ENCODE measurements around the gene SLC19A2. TPM values are rescaled to one million over a fixed set of nuclear protein-coding genes. Genes with fewer than 3 reads are reported as not detected.

The SLC19A2 gene
- total and polyA plus RNA-seq, 7 experiments from 2014 or later, result 0.53 to 5.9 (median 3.8) TPM

GRCh38 chr1:169484101-169484500, 1.6 kb downstream of the SLC19A2 start:
- ChIA-PET CTCF (no interaction called here), POLR2A (no interaction called here)
- peaks cover 38 to 66% (median 51%) of the 10 kb centered on the region in 7 donors for H3K4me1 Mint-ChIP-seq
- no peaks in the 10 kb centered on the region for H3K9me3 ChIP-seq (ENCODE audit: control insufficient read depth in 2 of 3, low read length in 3 of 3)
- H3K9me3 Mint-ChIP-seq, result no peaks in the 10 kb centered on the region
- H3K4me1 ChIP-seq (ENCODE audit: control insufficient read depth in 2 of 2, insufficient read depth in 2 of 2, low read length in 2 of 2), result peaks cover 4 to 12% of the 10 kb centered on the region in 2 donors
- no peak for DNase-seq
- no peak overlapping the region for H3K4me3 ChIP-seq (ENCODE audit: low read length)
- H3K27me3 ChIP-seq (ENCODE audit: control insufficient read depth in 2 of 2, insufficient read depth in 2 of 2, low read length in 2 of 2), result no peaks in the 10 kb centered on the region
- peak overlapping the region; percentile 47 to 98 (median 90) for H3K4me3 Mint-ChIP-seq
- H3K27ac ChIP-seq (ENCODE audit: low read depth, low read length), result no peak overlapping the region
- no peak for ATAC-seq
- peaks cover 0 to 4% (median 0%) of the 10 kb centered on the region in 5 donors for H3K36me3 Mint-ChIP-seq
- H3K36me3 ChIP-seq (ENCODE audit: control insufficient read depth in 2 of 3, insufficient read depth in 3 of 3, low read length in 3 of 3), result no peaks in the 10 kb centered on the region
- H3K27me3 Mint-ChIP-seq, result peaks cover 0 to 8% (median 0%) of the 10 kb centered on the region in 5 donors
- intact Hi-C loops (cut with micrococcal nuclease), result loop anchor here (10.0 kb wide), 2 partner anchors 591 to 1309 kb away; partner anchors contain the start of genes KIFAP3 (in 1 of the 2) and TIPRL (in 1 of the 2)
- H3K27ac Mint-ChIP-seq, result peak overlapping the region in 2 of 9 donors; percentile 12 to 94

- CTCF ChIA-PET, result no interaction called here
- peaks cover 0 to 4% (median 0%) of the 10 kb centered on the region in 5 donors for H3K36me3 Mint-ChIP-seq
- intact Hi-C loops (cut with micrococcal nuclease), result loop anchor here (10.0 kb wide), 2 partner anchors 591 to 1309 kb away; partner anchors contain the start of genes KIFAP3 (in 1 of the 2) and TIPRL (in 1 of the 2)
These were observed 2.2 kb downstream of the SLC19A2 start for GRCh38 chr1:169483500-169483966.

GRCh38 chr1:169479363-169480066, 6.2 kb downstream of the SLC19A2 start:
- ATAC-seq, result no peak
- Mint-ChIP-seq H3K4me1 (peaks cover 18 to 43% (median 24%) of the 10 kb centered on the region in 7 donors), H3K4me3 (no peak overlapping the region), H3K27me3 (no peaks in the 10 kb centered on the region), H3K9me3 (no peaks in the 10 kb centered on the region), H3K36me3 (peaks cover 0 to 24% (median 14%) of the 10 kb centered on the region in 5 donors), H3K27ac (no peak overlapping the region)
- Histone ChIP-seq H3K4me1 (ENCODE audit: control insufficient read depth in 2 of 2, insufficient read depth in 2 of 2, low read length in 2 of 2) (peaks cover 0 to 6% of the 10 kb centered on the region in 2 donors), H3K9me3 (ENCODE audit: control insufficient read depth in 2 of 3, low read length in 3 of 3) (no peaks in the 10 kb centered on the region), H3K27me3 (ENCODE audit: control insufficient read depth in 2 of 2, insufficient read depth in 2 of 2, low read length in 2 of 2) (no peaks in the 10 kb centered on the region), H3K36me3 (ENCODE audit: control insufficient read depth in 2 of 3, insufficient read depth in 3 of 3, low read length in 3 of 3) (peaks cover 0 to 5% (median 0%) of the 10 kb centered on the region in 3 experiments), H3K4me3 (ENCODE audit: low read length) (no peak overlapping the region), H3K27ac (ENCODE audit: low read depth, low read length) (no peak overlapping the region)
- ChIA-PET POLR2A (no interaction called here), CTCF (no interaction called here)
- intact Hi-C loops (cut with micrococcal nuclease), result loop anchor here (10.0 kb wide), 2 partner anchors 595 to 1305 kb away; partner anchors contain the start of genes KIFAP3 (in 1 of the 2) and TIPRL (in 1 of the 2)
- no peak for DNase-seq

More at GRCh38 chr1:169483500-169483966, 2.2 kb downstream of the SLC19A2 start:
- no peak for DNase-seq
- Histone ChIP-seq H3K4me3 (ENCODE audit: low read length) (no peak overlapping the region), H3K9me3 (ENCODE audit: control insufficient read depth in 2 of 3, low read length in 3 of 3) (no peaks in the 10 kb centered on the region), H3K4me1 (ENCODE audit: control insufficient read depth in 2 of 2, insufficient read depth in 2 of 2, low read length in 2 of 2) (peaks cover 4 to 12% of the 10 kb centered on the region in 2 donors), H3K27ac (ENCODE audit: low read depth, low read length) (no peak overlapping the region), H3K27me3 (ENCODE audit: control insufficient read depth in 2 of 2, insufficient read depth in 2 of 2, low read length in 2 of 2) (no peaks in the 10 kb centered on the region), H3K36me3 (ENCODE audit: control insufficient read depth in 2 of 3, insufficient read depth in 3 of 3, low read length in 3 of 3) (no peaks in the 10 kb centered on the region)
- Mint-ChIP-seq H3K9me3 (no peaks in the 10 kb centered on the region), H3K27ac (no peak overlapping the region), H3K4me3 (peak overlapping the region in 8 of 10 donors; percentile 35 to 98 (median 88)), H3K27me3 (peaks cover 0 to 8% (median 0%) of the 10 kb centered on the region in 5 donors), H3K4me1 (peaks cover 38 to 70% (median 51%) of the 10 kb centered on the region in 7 donors)
- POLR2A ChIA-PET, result no interaction called here
- no peak for ATAC-seq

- no peak overlapping the region for H3K27ac Mint-ChIP-seq
- ChIA-PET CTCF (no interaction called here), POLR2A (interaction anchor here (0.7 kb wide), 1 partner anchor 8 kb away, joined by 3 read pairs; no protein-coding TSS in a partner anchor)
- Histone ChIP-seq H3K4me1 (ENCODE audit: control insufficient read depth in 2 of 2, insufficient read depth in 2 of 2, low read length in 2 of 2) (no peaks in the 10 kb centered on the region), H3K4me3 (ENCODE audit: low read length) (no peak overlapping the region), H3K27me3 (ENCODE audit: control insufficient read depth in 2 of 2, insufficient read depth in 2 of 2, low read length in 2 of 2) (no peaks in the 10 kb centered on the region), H3K27ac (ENCODE audit: low read depth, low read length) (no peak overlapping the region), H3K36me3 (ENCODE audit: control insufficient read depth in 2 of 3, insufficient read depth in 3 of 3, low read length in 3 of 3) (peaks cover 0 to 5% (median 0%) of the 10 kb centered on the region in 3 experiments), H3K9me3 (ENCODE audit: control insufficient read depth in 2 of 3, low read length in 3 of 3) (no peaks in the 10 kb centered on the region)
- H3K36me3 Mint-ChIP-seq, result peaks cover 0 to 29% (median 14%) of the 10 kb centered on the region in 5 donors
- ATAC-seq, result no peak
- H3K4me3 Mint-ChIP-seq, result no peak overlapping the region
- H3K27me3 Mint-ChIP-seq, result no peaks in the 10 kb centered on the region
- DNase-seq, result no peak
- no peaks in the 10 kb centered on the region for H3K9me3 Mint-ChIP-seq
- H3K4me1 Mint-ChIP-seq, result peaks cover 5 to 30% (median 12%) of the 10 kb centered on the region in 7 donors
- intact Hi-C loops (cut with micrococcal nuclease), result no loop called here
These were observed 7.6 kb downstream of the SLC19A2 start for GRCh38 chr1:169478094-169478672.

- Mint-ChIP-seq H3K27ac (no peak overlapping the region), H3K4me1 (peaks cover 4 to 17% (median 5%) of the 10 kb centered on the region in 7 donors), H3K36me3 (peaks cover 0 to 25% (median 14%) of the 10 kb centered on the region in 5 donors), H3K9me3 (no peaks in the 10 kb centered on the region), H3K4me3 (no peak overlapping the region), H3K27me3 (no peaks in the 10 kb centered on the region)
- no peaks in the 10 kb centered on the region for H3K4me1 ChIP-seq (ENCODE audit: control insufficient read depth in 2 of 2, insufficient read depth in 2 of 2, low read length in 2 of 2)
- H3K4me3 ChIP-seq (ENCODE audit: low read length), result no peak overlapping the region
- POLR2A ChIA-PET, result interaction anchor here (0.6 kb wide), 1 partner anchor 161 kb away, joined by 3 read pairs; no protein-coding TSS in a partner anchor
- no peak overlapping the region for H3K27ac ChIP-seq (ENCODE audit: low read depth, low read length)
- intact Hi-C loops (cut with micrococcal nuclease), result no loop called here
- no peaks in the 10 kb centered on the region for H3K27me3 ChIP-seq (ENCODE audit: control insufficient read depth in 2 of 2, insufficient read depth in 2 of 2, low read length in 2 of 2)
- H3K9me3 ChIP-seq (ENCODE audit: control insufficient read depth in 2 of 3, low read length in 3 of 3), result no peaks in the 10 kb centered on the region
- DNase-seq (no peak), ATAC-seq (no peak)
- peaks cover 0 to 5% (median 0%) of the 10 kb centered on the region in 3 experiments for H3K36me3 ChIP-seq (ENCODE audit: control insufficient read depth in 2 of 3, insufficient read depth in 3 of 3, low read length in 3 of 3)
- CTCF ChIA-PET, result no interaction called here
These were observed 9.8 kb downstream of the SLC19A2 start for GRCh38 chr1:169475806-169476387.

DNA sequence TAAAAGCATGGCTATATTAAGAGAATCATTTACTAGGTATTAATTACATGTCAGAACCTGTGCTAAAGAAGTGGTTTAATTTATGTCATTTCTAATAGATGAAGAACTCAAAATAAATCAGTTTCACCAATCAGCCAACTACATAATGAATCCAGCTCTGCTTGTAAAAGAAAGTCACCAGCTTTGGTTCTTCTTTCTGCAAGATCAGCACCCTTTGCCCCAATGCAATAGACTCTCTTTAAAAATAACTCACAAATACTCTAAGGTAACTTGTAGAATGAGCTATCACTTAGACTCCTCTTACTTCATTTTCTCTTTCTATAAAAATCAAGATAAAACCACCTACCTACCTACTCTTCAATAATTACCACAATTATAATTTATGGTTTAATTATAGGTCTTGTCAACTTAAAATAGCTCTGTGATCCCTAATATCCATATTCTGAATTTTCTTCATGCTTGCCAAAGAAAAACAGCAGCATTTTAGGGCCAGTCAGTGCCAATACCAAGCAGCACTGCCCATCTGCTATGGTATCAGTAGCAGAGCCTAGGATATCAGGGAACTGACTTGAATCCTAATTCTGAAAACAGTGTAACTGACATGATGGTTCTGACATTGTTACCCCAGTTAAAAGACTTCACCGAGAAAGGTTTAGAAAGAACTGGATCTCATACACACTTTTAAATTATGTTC, 11.3 kb downstream of the SLC19A2 start:
- Mint-ChIP-seq H3K36me3 (peaks cover 0 to 25% (median 14%) of the 10 kb centered on the region in 5 donors), H3K27me3 (no peaks in the 10 kb centered on the region), H3K27ac (no peak overlapping the region), H3K4me3 (no peak overlapping the region), H3K4me1 (peaks cover 0 to 8% (median 2%) of the 10 kb centered on the region in 7 donors), H3K9me3 (no peaks in the 10 kb centered on the region)
- Histone ChIP-seq H3K4me3 (ENCODE audit: low read length) (no peak overlapping the region), H3K27me3 (ENCODE audit: control insufficient read depth in 2 of 2, insufficient read depth in 2 of 2, low read length in 2 of 2) (no peaks in the 10 kb centered on the region), H3K27ac (ENCODE audit: low read depth, low read length) (no peak overlapping the region), H3K9me3 (ENCODE audit: control insufficient read depth in 2 of 3, low read length in 3 of 3) (no peaks in the 10 kb centered on the region), H3K4me1 (ENCODE audit: control insufficient read depth in 2 of 2, insufficient read depth in 2 of 2, low read length in 2 of 2) (no peaks in the 10 kb centered on the region), H3K36me3 (ENCODE audit: control insufficient read depth in 2 of 3, insufficient read depth in 3 of 3, low read length in 3 of 3) (peaks cover 0 to 5% (median 0%) of the 10 kb centered on the region in 3 experiments)
- ChIA-PET CTCF (interaction anchor here (0.6 kb wide), 1 partner anchor 11 kb away, joined by 5 read pairs; no protein-coding TSS in a partner anchor), POLR2A (no interaction called here)
- ATAC-seq (no peak), DNase-seq (no peak)
- intact Hi-C loops (cut with micrococcal nuclease), result no loop called here

Data from naive thymus-derived CD4-positive, alpha-beta T cell (primary cell).